Measurements from ENCODE around the gene CCDC190. TPM values are rescaled to one million over a fixed set of nuclear protein-coding genes. Genes with fewer than 3 reads are reported as not detected.

CCDC190 gene
- total and polyA plus RNA-seq, 2 experiments from 2014 or later = not detected

DNA sequence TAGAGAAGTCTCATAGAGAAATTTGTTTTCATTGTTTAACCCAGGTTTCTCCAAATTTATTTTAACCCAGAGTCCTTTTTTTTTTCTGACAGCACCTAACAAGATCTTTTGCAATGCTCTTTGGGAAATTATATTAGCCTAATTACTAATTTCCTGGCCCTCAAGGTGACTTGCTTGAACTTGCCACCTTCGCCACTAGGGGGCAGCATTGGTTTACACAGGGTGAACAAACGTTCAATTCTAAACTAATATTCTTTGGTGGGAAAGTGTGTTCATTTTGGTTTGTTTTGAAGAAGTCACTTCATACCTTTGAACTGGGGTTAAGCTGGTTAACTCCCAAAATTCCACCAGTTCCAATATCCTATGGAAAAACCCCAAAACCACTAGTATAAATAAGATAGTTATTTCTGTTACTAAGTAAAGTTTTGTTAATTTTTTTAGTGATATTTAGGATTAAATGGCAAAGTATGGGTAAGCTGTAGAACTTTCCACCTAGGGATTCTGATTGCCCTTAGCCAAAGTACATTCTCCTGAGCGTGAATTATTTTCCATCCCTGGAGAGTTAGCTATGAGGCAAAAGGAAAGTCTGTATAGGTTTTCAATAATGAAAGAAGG, 13.0 kb downstream of the CCDC190 start:
- TF ChIP-seq, protein P1, sequence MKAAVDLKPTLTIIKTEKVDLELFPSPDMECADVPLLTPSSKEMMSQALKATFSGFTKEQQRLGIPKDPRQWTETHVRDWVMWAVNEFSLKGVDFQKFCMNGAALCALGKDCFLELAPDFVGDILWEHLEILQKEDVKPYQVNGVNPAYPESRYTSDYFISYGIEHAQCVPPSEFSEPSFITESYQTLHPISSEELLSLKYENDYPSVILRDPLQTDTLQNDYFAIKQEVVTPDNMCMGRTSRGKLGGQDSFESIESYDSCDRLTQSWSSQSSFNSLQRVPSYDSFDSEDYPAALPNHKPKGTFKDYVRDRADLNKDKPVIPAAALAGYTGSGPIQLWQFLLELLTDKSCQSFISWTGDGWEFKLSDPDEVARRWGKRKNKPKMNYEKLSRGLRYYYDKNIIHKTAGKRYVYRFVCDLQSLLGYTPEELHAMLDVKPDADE (IDR thresholded peaks at IDR 0.05) = no peak
- TF ChIP-seq, protein P2, sequence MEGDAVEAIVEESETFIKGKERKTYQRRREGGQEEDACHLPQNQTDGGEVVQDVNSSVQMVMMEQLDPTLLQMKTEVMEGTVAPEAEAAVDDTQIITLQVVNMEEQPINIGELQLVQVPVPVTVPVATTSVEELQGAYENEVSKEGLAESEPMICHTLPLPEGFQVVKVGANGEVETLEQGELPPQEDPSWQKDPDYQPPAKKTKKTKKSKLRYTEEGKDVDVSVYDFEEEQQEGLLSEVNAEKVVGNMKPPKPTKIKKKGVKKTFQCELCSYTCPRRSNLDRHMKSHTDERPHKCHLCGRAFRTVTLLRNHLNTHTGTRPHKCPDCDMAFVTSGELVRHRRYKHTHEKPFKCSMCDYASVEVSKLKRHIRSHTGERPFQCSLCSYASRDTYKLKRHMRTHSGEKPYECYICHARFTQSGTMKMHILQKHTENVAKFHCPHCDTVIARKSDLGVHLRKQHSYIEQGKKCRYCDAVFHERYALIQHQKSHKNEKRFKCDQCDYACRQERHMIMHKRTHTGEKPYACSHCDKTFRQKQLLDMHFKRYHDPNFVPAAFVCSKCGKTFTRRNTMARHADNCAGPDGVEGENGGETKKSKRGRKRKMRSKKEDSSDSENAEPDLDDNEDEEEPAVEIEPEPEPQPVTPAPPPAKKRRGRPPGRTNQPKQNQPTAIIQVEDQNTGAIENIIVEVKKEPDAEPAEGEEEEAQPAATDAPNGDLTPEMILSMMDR (conservative IDR thresholded peaks at IDR 0.05; ENCODE audit: low read depth in 2 of 2) = peak; percentile 91 to 99
- Histone ChIP-seq H3K9me2 (ENCODE audit: insufficient read depth) (no peaks in the 10 kb centered on the region), H2AFZ (no peak overlapping the region), H3F3A (replicated peaks; ENCODE audit: low read depth) (no peaks in the 10 kb centered on the region), H3K4me2 (no peak overlapping the region), H3K27me3 (ENCODE audit: insufficient read depth) (no peaks in the 10 kb centered on the region), H3K4me1 (ENCODE audit: insufficient read depth) (no peaks in the 10 kb centered on the region; the same call in 1 of the 2 replicates), H3K79me2 (replicated peaks; ENCODE audit: insufficient read depth) (no peaks in the 10 kb centered on the region), H3K36me3 (ENCODE audit: insufficient read depth) (no peaks in the 10 kb centered on the region), H4K20me1 (replicated peaks; ENCODE audit: insufficient read depth) (no peaks in the 10 kb centered on the region), H3K4me3 (no peak overlapping the region), H3K27ac (ENCODE audit: low read depth) (no peak overlapping the region)
- DNase-seq (ENCODE audit: low spot score) (peak; percentile 85), ATAC-seq (no peak; the same call in 2 of the 3 replicates)
- Mint-ChIP-seq H3K36me3 (ENCODE audit: low read depth) (no peaks in the 10 kb centered on the region), H3K27me3 (ENCODE audit: insufficient read depth, low read depth, poor library complexity) (peaks cover 6% of the 10 kb centered on the region), H3K4me1 (peaks cover 4% of the 10 kb centered on the region; the same call in 1 of the 3 replicates), H3K9me3 (no peaks in the 10 kb centered on the region), H3K27ac (no peak overlapping the region), H3K4me3 (no peak overlapping the region)

DNA sequence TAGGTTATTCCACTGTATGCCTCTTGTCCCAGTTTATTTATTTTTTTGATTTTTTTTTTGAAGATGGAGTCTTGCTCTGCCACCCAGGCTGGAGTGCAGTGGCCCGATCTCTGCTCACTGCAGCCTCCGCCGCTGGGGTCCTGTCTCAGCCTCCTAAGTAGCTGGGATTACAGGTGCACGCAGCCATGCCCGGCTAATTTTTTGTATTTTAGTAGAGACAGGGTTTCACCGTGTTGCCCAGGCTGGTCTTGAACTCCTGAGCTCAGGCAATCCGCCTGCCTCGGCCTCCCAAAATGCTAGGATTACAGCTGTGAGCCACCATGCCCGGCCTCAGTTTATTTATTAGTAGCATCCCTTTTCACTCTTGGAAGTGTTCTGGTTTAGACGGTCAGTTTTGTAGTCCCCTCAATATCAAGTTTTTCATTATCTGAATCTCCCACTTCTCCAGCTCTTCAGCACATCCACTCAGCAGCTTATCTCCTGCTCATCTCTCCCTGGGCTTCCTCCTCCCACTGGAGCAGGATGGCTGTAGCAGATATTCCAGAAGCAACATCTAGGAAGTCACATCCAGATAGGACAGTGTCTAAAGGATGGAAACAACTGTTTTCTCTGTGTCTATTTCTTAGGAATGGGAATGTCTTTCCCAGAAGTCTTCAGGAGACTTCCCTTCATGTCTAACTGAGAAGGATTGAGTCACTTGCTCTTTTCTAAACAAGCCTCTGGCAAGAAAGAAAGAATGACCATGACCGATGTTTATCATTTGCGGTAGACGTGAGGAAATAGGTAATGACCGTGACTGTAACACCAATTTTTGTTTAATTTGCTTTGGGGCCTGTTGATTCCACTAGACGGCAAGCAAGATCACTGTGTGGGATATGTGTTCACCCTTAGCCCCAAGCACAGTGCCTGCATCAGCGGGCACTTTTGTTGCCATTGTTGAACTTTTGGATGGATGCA, 14.4 kb downstream of the CCDC190 start:
- Histone ChIP-seq H3K36me3 (ENCODE audit: insufficient read depth) (no peaks in the 10 kb centered on the region), H3K4me2 (no peak overlapping the region), H2AFZ (no peak overlapping the region), H3K4me1 (ENCODE audit: insufficient read depth) (no peaks in the 10 kb centered on the region; the same call in 1 of the 2 replicates), H4K20me1 (replicated peaks; ENCODE audit: insufficient read depth) (no peaks in the 10 kb centered on the region), H3F3A (replicated peaks; ENCODE audit: low read depth) (no peaks in the 10 kb centered on the region), H3K79me2 (replicated peaks; ENCODE audit: insufficient read depth) (no peaks in the 10 kb centered on the region), H3K27ac (ENCODE audit: low read depth) (no peak overlapping the region), H3K9me2 (ENCODE audit: insufficient read depth) (no peaks in the 10 kb centered on the region), H3K27me3 (ENCODE audit: insufficient read depth) (no peaks in the 10 kb centered on the region), H3K4me3 (no peak overlapping the region)
- no peak for DNase-seq (ENCODE audit: low spot score)
- Mint-ChIP-seq H3K4me3 (no peak overlapping the region), H3K4me1 (peaks cover 4% of the 10 kb centered on the region; the same call in 1 of the 3 replicates), H3K27ac (no peak overlapping the region), H3K36me3 (ENCODE audit: low read depth) (no peaks in the 10 kb centered on the region), H3K9me3 (no peaks in the 10 kb centered on the region), H3K27me3 (ENCODE audit: insufficient read depth, low read depth, poor library complexity) (peaks cover 6% of the 10 kb centered on the region)
- no peak for ATAC-seq
- TF ChIP-seq ZNF331 (CRISPR knock-in tag; IDR thresholded peaks at IDR 0.05; ENCODE audit: low read depth) (no peak), NANOG (IDR thresholded peaks at IDR 0.05; ENCODE audit: borderline replicate concordance) (no peak), STAT1 (IDR thresholded peaks at IDR 0.05; ENCODE audit: unreplicated experiment) (no peak), EZH2phosphoT487 (IDR thresholded peaks at IDR 0.05; ENCODE audit: unreplicated experiment) (no peak)
- TF ChIP-seq, protein P1 (IDR thresholded peaks at IDR 0.05) = no peak
- TF ChIP-seq, protein P3, sequence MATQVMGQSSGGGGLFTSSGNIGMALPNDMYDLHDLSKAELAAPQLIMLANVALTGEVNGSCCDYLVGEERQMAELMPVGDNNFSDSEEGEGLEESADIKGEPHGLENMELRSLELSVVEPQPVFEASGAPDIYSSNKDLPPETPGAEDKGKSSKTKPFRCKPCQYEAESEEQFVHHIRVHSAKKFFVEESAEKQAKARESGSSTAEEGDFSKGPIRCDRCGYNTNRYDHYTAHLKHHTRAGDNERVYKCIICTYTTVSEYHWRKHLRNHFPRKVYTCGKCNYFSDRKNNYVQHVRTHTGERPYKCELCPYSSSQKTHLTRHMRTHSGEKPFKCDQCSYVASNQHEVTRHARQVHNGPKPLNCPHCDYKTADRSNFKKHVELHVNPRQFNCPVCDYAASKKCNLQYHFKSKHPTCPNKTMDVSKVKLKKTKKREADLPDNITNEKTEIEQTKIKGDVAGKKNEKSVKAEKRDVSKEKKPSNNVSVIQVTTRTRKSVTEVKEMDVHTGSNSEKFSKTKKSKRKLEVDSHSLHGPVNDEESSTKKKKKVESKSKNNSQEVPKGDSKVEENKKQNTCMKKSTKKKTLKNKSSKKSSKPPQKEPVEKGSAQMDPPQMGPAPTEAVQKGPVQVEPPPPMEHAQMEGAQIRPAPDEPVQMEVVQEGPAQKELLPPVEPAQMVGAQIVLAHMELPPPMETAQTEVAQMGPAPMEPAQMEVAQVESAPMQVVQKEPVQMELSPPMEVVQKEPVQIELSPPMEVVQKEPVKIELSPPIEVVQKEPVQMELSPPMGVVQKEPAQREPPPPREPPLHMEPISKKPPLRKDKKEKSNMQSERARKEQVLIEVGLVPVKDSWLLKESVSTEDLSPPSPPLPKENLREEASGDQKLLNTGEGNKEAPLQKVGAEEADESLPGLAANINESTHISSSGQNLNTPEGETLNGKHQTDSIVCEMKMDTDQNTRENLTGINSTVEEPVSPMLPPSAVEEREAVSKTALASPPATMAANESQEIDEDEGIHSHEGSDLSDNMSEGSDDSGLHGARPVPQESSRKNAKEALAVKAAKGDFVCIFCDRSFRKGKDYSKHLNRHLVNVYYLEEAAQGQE (IDR thresholded peaks at IDR 0.05; ENCODE audit: unreplicated experiment) = no peak
